Vagina (tissue), 2 donors: ENCODE results near the gene LYG1. TPM values are rescaled to one million over a fixed set of nuclear protein-coding genes. Genes with fewer than 3 reads are reported as not detected.

Source experiments
- DNase-seq, 2 donors: peaks; one replicate each; pipeline ENCODE4 v3.0.0-alpha.2; 2017; ENCODE audit errors: extremely low spot score in 2 of 2
- H3K27ac ChIP-seq: fragments of 200-600 bp; sonication (generic); one replicate; pipeline ENCODE4 v1.5.1; 2019
- H3K27me3 ChIP-seq: fragments of 200-600 bp; sonication (generic); one replicate; pipeline ENCODE4 v1.5.1; 2019
- H3K36me3 ChIP-seq, 2 donors: fragments of 200-600 bp; sonication (generic); one replicate each; pipeline ENCODE4 v1.5.1; 2017 to 2019
- H3K4me1 ChIP-seq: fragments of 200-600 bp; sonication (generic); one replicate; pipeline ENCODE4 v1.5.1; 2019
- H3K4me3 ChIP-seq, 2 donors: fragments of 200-600 bp; sonication (generic); 1 replicate in 1 of 2; 2 replicates in 1 of 2; pipeline ENCODE4 v1.5.1; 2016 to 2019
- H3K9me3 ChIP-seq: fragments of 200-600 bp; sonication (generic); one replicate; pipeline ENCODE4 v1.5.1; 2019
- CTCF ChIP-seq, 3 experiments: fragments of 450-650 bp in 2 of 3; fragments of 200-600 bp in 1 of 3; sonication (generic) in 1 of 3; IDR thresholded peaks; one replicate each; pipeline ENCODE4 v1.5.1; 2017 to 2019; ENCODE audit warnings: antibody characterized with exemption in 3 of 3, mild to moderate bottlenecking in 2 of 3, moderate library complexity in 2 of 3
- POLR2A ChIP-seq, 2 donors: fragments of 450-650 bp; IDR thresholded peaks; one replicate each; pipeline ENCODE4 v1.6.1; 2017; ENCODE audit warnings: antibody characterized with exemption in 2 of 2, mild to moderate bottlenecking in 2 of 2, moderate library complexity in 2 of 2
- POLR2AphosphoS5 ChIP-seq, 2 donors: sonication (generic); formaldehyde crosslinking; IDR thresholded peaks; one replicate each; pipeline ENCODE4 v1.9.0; 2017; ENCODE audit warnings: antibody characterized with exemption in 2 of 2, mild to moderate bottlenecking in 2 of 2, low read depth in 1 of 2; ENCODE audit not compliant: insufficient read depth in 1 of 2
- intact Hi-C: fragments of 100-400 bp; cut with DNase I; formaldehyde crosslinking; loops from one replicate; pipeline ENCODE4 v1.15.1; 2023
- total RNA-seq: library from RNA; depleted of rRNA; stranded (reverse); fragments of >200 nt; gene quantifications from one replicate; pipeline ENCODE4 v1.2.3, GENCODE V29; 2016

The LYG1 gene
- total RNA-seq, 1 donor from 2014 or later = not detected

- Histone ChIP-seq H3K4me1 (no peaks in the 10 kb centered on the region), H3K9me3 (no peaks in the 10 kb centered on the region), H3K27ac (no peak overlapping the region), H3K27me3 (no peaks in the 10 kb centered on the region), H3K4me3 (no peak overlapping the region), H3K36me3 (no peaks in the 10 kb centered on the region)
- intact Hi-C loops = no loop called here
- no peak for DNase-seq
- no peak for TF ChIP-seq CTCF (IDR thresholded peaks at IDR 0.05)
Observed at GRCh38 chr2:99275882-99276281, 25.1 kb downstream of the LYG1 start.

GRCh38 chr2:99261242-99261641 lies 39.8 kb downstream of the LYG1 start:
- Histone ChIP-seq H3K27ac (no peak overlapping the region), H3K4me3 (no peak overlapping the region), H3K36me3 (no peaks in the 10 kb centered on the region), H3K27me3 (no peaks in the 10 kb centered on the region), H3K4me1 (no peaks in the 10 kb centered on the region), H3K9me3 (no peaks in the 10 kb centered on the region)
- no peak for DNase-seq
- TF ChIP-seq CTCF (IDR thresholded peaks at IDR 0.05) = no peak
- TF ChIP-seq POLR2AphosphoS5 (IDR thresholded peaks at IDR 0.05; ENCODE audit: insufficient read depth in 1 of 2, low read depth in 1 of 2) = no peak
- TF ChIP-seq POLR2A (IDR thresholded peaks at IDR 0.05) = no peak
- intact Hi-C loops = no loop called here

DNA sequence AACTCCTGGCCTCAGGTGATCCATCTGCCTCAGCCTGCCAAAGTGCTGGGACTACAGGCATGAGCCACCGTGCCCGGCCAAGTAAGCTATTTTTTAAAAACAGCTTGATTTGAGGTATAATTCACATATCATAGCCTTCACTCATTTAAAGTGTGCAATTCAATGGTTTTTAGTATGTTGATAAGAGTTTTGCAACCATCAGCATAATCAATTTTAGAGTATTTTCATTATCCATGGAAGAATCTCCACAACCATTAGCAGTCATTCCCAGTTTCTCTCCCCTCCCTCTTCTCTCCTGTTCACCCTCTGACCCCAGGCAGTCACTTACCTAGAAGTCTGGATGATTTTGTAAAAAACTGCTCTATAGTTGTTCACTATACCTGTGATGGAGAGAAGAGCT lies 40.8 kb downstream of the LYG1 start:
- Histone ChIP-seq H3K27ac (no peak overlapping the region), H3K4me3 (no peak overlapping the region), H3K27me3 (no peaks in the 10 kb centered on the region), H3K4me1 (no peaks in the 10 kb centered on the region), H3K36me3 (no peaks in the 10 kb centered on the region), H3K9me3 (no peaks in the 10 kb centered on the region)
- intact Hi-C loops = no loop called here
- no peak for DNase-seq
- TF ChIP-seq POLR2A (IDR thresholded peaks at IDR 0.05) (no peak), POLR2AphosphoS5 (IDR thresholded peaks at IDR 0.05; ENCODE audit: insufficient read depth in 1 of 2, low read depth in 1 of 2) (no peak), CTCF (IDR thresholded peaks at IDR 0.05) (no peak)

- Histone ChIP-seq H3K4me1 (no peaks in the 10 kb centered on the region), H3K27ac (no peak overlapping the region), H3K27me3 (no peaks in the 10 kb centered on the region), H3K9me3 (no peaks in the 10 kb centered on the region), H3K36me3 (no peaks in the 10 kb centered on the region), H3K4me3 (no peak overlapping the region)
- TF ChIP-seq POLR2A (IDR thresholded peaks at IDR 0.05) (no peak), CTCF (IDR thresholded peaks at IDR 0.05) (no peak), POLR2AphosphoS5 (IDR thresholded peaks at IDR 0.05; ENCODE audit: insufficient read depth in 1 of 2, low read depth in 1 of 2) (no peak)
- no peak for DNase-seq
- intact Hi-C loops = no loop called here
Observed at GRCh38 chr2:99259465-99259864, 41.5 kb downstream of the LYG1 start.

- DNase-seq = no peak
- H3K27me3 ChIP-seq = no peaks in the 10 kb centered on the region
- no peaks in the 10 kb centered on the region for H3K36me3 ChIP-seq
- intact Hi-C loops = no loop called here
- no peak overlapping the region for H3K4me3 ChIP-seq
- no peak overlapping the region for H3K27ac ChIP-seq
- no peaks in the 10 kb centered on the region for H3K9me3 ChIP-seq
- TF ChIP-seq POLR2A (IDR thresholded peaks at IDR 0.05) (no peak), POLR2AphosphoS5 (IDR thresholded peaks at IDR 0.05; ENCODE audit: insufficient read depth in 1 of 2, low read depth in 1 of 2) (peak in 1 of 2 donors; percentile 23)
- no peaks in the 10 kb centered on the region for H3K4me1 ChIP-seq
Observed at GRCh38 chr2:99256677-99257076, 44.3 kb downstream of the LYG1 start.
